GM19455 (cell line): ENCODE measurements around the gene CHN2.

Experiments
- ATAC-seq: cut with Tn5 transposase; IDR thresholded peaks from one replicate; pipeline ENCODE4 v1.9.1; 2021; ENCODE audit not compliant: unreplicated experiment

CHN2 gene

DNA sequence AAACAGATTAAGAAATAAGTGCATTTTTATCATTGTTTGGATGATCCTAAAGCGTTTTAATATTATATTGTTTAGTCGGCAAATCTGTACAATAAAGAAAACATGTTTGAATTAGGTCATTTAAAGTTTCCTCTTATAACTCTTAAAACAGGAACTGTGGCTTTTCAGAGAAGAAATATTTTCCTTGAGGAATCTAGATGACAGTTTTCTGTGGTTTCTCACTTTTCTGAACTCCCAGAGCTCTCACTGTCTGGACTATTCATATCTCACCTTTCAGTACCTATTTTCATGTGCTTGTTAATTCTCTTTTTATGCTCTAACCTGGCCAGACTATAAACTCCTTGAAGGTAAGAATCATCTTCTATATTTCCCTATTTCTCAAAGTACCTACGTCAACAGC is 135.1 kb downstream of the CHN2 start:
- no peak for ATAC-seq

DNA sequence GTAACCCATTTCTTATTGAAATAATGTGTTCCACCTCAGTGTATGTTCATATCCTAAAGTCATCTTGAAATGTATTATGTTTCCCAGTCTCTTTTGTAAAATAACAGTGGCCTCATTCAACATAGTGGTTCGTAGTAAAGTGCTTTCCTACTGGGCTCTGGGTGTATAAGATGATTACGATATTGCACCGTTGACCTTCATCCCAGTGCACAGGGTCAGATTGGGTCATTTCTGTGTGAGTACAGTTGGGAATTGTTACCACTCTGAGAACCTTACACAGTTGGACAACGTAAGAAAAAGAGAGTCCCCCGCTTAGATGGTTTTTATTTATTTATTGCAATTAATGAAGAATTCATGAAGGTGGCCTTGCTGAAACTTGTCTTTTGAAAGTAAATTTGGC is 135.6 kb downstream of the CHN2 start:
- no peak for ATAC-seq

DNA sequence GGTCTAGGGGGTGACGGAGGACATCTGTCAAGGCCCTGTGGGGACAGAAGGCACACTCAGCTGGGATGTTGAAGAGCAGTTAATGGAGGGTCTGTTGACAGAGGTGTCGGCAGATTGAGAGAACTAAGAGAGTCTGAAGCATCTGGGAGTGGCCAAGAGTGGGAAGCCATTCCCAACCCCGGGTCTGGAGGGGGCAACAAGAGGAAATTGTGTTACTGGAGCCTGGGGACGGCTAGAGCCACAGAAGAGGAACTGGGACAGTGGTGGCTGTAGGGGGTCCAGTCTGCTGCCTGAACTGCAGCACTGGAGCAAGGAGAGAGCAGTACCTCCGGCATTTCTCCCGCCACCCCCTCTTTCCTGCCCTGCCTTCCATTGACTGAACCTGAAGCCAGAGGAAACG is 136.6 kb downstream of the CHN2 start:
- no peak for ATAC-seq

DNA sequence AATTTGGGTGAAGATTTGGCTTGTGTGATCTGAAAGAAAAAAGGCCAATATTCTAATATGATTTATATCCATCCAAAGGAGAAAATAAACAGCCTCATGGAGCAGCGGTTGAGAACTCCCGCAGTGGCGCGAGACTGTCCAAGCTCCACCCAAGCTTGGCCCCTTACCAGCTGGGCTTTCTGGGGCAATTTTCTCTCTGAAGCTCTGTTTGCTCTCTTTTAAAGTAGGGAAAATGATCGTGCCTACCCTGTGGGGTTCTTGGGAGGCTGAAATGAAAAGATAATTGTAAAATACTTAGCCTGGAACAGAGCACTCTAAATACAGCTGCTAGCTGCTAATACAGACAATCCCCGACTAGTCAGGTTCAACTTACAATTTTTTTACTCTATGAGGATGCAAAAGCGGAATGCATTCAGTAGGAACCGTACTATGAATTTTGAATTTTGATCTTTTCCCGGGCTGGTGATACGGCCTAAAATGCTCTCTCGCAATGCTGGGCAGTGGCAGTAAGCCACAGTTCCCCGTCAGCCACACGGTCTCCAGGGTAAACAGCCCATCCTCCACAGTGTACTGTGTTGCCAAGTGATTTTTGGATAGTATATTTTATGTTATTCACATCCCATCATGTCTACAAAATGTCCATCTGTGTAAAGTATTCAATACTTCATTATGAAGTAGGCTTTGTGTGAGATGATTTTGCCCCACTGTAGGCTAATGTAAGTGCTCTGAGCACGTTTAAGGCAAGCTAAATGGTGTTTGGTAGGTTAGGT is 137.7 kb downstream of the CHN2 start:
- no peak for ATAC-seq

DNA sequence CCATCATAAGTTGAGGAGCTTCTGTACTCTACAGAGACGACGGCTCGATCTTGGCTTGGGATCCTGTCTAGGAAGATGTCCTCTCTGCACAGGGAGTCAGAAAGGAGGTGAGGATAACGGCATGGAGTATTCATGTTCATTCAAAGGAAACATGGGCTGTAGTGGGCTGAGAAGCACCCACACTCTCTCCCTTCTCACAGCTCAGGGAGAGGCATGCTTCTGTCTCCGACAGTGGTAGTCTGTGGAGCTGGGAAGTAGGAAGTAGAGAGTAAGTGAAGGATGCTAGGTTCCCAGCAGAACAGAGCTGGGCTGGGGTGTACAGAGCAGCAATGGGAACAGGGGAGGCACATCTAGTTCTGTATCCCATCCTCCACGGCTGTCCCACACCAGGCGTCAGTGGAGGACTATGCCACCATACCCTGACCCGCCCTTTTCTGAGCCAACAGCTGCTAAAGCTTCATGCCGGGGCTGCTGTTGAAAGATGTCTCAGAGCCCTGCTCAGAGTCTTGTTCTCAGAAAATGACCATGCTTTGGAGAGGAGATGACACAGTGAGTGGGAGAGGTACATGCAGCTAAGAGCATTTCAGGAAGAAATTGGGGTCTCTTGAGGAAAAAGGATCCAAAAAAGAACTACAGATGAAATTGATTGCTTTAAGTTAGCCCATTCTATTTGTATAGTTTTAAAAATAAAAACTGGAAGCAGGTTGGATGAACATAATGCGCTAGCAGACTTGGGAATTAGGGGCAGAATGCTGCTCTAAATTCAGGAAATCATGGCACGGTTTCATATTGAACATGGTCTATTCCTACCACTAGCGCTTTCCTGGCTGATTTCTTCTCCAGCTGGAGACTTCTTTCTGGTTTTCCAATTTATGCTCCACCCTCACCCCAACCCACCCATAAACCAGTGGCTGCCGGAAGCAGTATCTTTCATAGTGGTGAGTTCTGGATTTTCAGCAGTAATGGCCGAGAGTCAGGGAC is 138.6 kb downstream of the CHN2 start:
- no peak for ATAC-seq

DNA sequence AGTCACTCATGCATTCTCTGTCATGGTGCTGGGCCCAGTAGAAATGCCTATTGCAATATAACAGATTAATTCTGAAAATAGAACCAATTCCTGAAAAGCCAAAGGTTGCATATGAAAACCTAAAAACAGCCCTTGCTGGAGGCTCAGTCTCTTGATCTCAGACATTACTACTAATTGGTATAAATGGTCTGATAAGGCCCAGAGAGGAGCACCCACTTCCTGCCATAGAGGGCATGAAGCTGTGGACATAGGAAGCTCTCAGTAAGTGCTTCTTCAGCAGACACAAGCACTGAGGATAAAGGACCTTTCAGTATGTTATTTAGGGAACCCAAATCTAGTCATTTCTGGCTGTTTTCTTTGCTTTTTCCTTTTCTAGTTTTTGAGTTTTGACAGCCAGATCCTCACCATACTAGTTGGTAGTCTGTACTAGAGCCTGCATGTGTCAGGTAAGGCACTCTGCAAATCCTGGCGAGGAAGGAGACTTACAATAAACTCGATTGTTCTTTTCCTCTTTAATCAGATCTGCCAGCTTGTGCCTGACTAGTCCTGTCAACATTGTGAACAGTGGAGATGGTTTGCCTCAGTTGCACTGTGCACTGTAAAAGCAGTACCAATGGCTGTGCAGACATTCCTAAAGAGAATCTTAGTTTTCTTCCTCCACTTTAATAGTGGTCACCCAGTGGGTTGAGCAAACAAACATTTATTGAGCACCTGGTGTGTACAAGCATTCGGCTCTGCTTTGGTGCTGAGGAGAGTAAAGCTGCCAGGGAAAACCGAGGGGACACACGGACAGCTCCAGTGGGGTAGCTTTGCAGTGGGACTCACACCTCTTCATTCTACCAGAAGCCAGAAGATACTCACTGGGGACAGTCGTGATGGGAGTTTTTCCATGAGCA is 140.9 kb downstream of the CHN2 start:
- ATAC-seq, result no peak

DNA sequence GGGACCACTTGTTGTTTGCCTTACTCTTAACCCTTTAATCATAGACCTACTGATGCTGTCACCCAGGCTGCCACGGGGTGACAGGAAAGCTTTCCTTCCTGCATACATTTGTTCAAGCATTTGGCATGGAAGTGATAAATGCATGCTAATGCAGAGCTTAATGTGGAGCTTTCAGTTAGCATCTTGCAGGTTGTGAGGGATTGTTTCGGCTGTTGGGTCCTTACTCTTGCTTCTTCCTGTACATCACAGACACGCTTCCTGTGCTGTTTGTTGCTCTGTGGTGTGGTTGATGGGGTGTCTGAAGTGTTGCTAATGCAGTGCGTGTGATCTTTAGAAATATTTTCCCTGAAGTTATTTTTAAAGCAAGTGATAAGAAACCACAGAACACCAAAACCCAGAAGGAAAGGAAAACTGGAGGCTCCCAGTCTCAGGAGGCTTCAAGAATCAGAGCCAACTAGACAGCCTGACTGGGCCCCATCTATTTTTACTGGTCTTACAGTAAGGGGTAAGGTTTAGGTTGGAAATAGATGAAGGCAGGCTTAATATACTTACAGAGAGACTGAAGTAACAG is 143.1 kb downstream of the CHN2 start:
- no peak for ATAC-seq

DNA sequence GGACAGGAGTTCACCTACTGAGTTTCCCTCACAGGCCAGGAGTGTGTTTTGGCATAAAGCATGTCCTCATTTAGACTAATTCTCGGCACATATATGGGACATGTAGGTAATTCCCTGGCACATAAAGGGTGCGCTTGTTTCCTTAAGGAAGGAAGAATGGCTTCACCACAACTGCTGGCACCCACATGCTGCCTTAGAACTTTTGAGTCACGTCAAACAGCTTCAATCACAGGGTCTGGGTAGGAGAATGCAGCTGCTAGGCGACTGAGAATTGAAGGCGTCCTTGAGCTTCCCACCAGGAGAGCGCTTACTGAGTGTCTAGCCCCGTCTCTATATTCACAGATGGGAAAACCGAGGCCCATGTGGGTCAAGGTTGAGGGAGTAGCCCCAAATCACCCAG is 146.1 kb downstream of the CHN2 start:
- ATAC-seq, result no peak

DNA sequence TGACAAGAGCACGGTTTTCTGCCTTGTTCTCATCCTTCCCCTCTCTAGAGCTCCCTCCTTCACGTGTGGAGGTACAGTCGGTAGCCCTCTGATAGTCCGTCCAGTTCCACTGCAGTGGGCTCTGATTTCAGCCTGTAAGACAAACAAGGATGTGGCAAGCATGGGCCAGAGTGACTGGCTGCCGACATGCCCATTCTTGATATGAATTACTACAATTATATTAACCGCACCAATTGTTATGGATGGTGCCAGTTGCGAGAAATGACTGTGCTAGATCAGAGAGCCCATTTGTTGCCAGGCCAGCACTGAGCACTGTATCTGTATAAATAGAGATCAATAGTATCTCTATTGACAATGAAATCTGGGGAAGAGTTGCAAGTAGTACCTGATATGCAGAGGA is 146.6 kb downstream of the CHN2 start:
- no peak for ATAC-seq

DNA sequence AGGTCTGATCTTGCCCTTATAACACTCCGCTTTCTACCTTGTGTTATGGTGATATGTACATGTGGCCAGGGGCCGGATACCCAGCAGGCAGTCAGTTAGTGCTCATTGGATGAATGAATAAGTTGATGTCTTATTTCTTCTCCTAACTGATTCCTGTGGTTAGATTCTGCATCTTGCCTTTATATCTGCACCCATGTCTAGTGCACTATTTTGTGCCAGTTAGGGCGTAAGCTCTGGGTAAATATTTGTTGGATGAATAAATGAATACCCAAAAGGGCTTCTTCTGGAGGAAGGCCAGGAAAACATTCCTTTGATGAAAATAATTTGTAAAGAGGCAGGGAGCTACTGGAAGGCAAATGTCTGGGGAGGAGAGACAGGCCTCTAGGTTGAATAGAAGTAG is 148.2 kb downstream of the CHN2 start:
- no peak for ATAC-seq

DNA sequence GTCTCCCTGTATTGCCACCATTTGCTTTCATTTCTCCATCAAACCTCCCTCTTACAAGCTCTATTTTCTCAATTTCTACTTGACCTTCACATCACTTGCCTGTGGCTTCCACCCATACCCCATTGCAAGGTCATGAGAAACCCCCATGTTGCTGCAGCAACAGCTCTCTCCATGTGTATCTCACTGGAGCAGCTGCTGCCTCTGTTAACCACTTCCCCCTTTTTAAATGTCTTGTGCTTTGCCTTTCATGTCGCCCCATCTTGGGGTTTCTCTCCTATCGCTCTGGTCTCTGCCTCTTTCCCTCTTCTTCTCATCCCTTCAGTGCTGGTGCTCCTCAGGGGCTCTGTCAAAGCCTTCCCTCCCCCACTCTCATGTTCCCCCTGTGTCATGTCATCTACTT is 148.8 kb downstream of the CHN2 start:
- ATAC-seq, result no peak

DNA sequence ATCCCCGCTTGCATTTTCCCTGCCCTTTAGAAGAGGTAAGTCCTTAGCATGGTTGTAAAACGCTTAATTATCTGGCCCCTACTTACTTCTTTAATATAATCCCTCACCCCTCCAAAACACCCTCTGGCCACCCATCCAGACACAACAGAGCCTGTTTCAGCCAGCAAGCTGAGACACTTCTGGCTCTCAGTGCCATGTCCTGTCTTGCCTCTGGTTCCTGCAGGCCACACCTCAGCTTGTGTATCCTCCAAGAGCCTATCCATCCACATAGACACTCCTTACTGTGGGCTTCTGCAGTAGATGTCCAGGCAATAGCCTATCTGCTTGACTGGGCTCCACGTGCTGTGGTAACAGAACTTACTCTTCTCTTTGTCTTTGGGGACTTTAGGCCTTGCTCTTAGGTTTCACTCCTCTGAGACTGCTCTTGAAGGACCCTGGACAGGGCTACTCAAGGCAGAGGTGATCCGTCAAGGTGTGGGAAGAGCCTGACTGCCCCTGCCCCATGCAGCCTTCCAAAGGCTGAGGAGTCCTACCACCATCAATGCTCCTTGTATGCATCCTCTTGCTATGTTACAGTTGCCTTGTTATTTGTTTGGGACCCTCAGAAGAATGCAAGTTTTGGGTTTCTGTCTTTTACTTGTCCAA is 149.9 kb downstream of the CHN2 start:
- no peak for ATAC-seq

DNA sequence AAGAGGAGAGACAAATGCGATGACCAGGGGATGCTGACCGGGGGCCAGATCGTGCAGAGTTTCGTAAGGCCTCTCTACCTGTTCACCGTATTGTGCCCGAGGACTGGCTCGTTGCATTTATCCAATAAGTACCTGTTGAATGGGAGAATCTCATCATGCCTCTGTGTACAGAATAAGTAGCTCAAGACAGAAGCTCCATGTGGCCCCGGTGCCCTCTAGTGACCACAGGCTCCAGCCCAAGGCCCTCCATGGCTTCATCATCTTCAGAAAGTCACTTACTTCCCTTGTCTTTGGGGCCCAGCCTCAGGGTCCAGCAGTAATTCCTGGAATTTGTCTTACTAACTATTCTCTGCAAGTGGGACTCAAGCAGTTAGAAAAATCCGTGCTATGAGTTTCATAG is 151.0 kb downstream of the CHN2 start:
- ATAC-seq, result no peak

DNA sequence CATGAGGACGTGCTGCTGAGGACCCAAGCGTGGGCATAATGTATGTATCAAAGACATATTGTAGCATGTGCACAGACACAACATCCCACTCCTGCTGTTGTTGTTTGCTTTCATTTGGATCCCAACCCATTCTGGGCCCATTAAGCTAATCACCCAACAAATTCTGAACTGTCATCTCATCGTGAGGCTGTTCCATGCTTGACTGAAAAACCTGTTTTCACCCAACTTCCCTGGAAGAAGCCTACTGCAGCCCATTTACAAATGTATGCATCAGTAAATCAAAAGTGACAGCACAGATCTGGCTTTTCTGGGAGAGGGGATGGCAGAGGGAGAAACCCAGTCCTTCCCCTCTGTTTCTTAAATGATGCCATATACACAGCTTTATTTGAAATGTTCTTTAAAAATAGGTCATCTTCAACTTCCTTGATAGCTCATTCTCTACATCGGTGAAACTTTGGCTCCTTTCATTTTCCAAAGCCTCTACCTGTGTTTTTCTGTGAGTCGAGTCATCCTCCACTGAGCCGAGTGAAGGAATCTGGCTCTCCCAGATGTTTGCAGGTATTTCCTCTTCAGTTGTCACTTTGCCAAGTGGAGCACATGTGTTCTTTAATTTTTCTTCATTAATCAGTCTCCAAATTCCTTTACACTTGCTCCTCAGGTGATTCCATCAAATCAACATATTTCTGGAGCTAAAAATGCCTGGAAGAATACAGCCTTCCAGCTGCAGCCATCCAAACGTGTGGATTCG is 151.8 kb downstream of the CHN2 start:
- ATAC-seq, result no peak

DNA sequence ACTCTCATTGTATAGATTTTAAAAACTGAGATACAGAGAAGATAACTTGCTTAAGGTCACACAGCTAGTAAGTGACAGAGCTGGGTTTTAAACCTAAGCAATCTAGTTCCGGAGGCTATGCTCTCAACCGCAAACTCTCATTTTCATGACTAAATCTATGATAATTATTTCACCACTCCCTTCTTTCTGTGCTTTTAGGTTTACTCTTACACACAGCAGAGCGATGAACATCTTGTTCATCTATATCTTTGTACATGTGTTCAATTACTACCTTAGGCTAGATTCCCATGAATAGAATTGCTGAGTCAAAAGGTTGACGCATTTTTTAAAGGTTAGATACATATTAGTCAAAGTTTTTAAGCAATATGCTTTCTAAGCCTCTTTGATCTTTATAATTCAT is 154.8 kb downstream of the CHN2 start:
- ATAC-seq, result no peak

DNA sequence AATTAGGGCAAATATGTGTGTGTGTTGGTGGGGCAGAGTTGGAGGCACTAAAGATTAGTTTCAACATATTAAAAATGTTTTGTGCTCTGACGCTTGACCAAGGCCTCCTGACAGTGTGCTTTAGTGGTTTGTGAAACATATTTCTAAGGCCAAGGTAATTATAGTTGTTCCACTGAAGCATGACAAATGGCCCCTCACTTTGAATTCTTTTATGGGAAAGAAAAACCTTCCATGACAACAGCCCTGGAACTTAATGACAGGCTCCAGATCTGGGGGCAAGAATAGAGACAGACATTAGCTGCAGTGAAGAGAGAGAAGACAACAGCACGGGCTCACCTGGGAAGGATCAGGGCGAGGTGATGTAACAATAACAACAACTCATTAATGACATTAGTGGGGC is 155.8 kb downstream of the CHN2 start:
- ATAC-seq, result no peak

DNA sequence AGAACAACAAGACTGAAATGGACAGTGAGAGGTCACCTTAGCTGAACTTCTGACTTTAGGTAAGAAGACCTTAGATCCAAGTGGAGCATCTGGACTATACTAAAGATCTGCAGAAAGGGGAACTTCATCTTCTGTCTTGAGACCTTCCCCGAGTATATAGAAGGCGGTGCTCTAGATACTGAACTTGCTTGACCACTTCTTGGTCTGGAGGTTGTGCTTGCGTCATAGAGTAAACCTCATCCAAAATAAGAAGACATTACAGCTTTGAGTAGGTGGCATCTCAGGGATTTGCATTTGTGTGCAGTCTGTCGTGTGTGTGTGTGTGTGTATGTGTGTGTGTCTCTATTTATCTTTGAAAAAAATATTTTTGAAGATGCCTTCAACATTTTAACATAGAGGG is 157.5 kb downstream of the CHN2 start:
- no peak for ATAC-seq

DNA sequence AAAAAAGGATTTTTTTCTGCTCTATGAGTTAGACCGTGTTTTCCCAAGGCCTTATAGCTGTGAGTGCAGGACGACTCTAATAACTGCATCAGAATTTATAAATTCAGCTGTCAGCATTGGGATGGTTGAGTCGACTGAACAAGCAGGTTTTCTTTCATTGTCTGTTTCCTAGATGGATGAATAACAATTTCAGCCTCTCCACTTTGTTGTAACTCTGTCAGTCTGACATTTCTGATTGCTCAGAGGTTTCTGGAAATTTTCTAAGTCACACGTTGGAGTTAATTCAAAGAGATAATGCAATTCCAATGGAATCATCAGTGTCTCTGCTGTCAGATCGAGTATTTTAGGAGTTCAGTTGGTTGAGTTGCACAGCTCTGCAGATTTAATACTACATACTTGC is 159.2 kb downstream of the CHN2 start:
- ATAC-seq, result no peak

DNA sequence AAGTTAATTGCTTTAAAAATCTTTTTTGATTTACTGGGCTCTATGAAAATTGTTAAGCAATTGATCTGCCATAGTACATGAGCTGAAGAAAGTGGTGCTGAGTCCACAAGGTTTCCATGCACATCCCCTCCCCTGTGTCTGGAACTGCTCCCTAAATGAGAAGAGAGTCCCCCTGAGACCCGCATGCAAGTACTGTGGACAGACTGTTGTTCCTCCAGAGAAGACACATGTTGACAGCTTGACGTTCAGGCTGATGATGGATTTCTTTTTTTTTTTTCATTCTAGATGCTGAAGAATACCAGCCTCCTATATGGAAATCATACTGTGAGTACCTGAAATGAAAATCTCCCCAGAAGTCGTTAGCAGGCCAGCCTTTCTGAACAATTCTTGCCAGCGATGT is 159.8 kb downstream of the CHN2 start:
- ATAC-seq, result no peak

DNA sequence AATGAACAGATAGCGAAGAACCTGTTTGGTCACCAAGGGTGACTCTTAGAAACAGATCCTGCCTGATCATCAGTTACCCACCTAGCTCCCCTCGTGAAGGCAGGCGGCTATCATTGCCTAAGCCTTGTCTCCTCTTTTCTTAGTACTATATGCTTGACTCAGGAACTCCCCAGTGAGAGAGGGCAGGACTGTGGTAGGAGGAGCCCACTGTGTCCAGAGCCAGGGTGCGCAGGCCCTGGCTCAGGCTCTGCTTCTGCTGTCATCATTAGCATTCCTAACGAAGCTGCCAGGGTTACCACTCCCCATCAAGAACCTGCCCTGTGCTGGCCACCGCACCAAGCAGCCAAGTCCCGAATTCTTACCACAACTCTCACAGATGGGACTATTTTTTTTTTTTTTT is 160.8 kb downstream of the CHN2 start:
- ATAC-seq, result no peak
